HL-60 (cell line): ENCODE results near the gene ZNF511.

Experiments used
- DNase-seq, 2 experiments: peaks; one replicate each; pipeline ENCODE4 v3.0.0-alpha.2; 2010 to 2020; ENCODE audit warnings: low read depth in 1 of 2, low spot score in 1 of 2
- H3K27ac ChIP-seq: fragments of 250-450 bp; sonication (Bioruptor Pico); replicated peaks from 2 replicates; pipeline ENCODE4 v1.5.1; 2020; ENCODE audit warnings: mild to moderate bottlenecking, moderate library complexity
- H3K27me3 ChIP-seq: fragments of 250-450 bp; sonication (Bioruptor Pico); 2 replicates; pipeline ENCODE4 v1.5.1; 2021; ENCODE audit warnings: mild to moderate bottlenecking, moderate library complexity; ENCODE audit not compliant: insufficient read depth, poor library complexity, severe bottlenecking
- H3K4me3 ChIP-seq: replicated peaks from 2 replicates; pipeline ENCODE4 v1.5.1; 2011; ENCODE audit warnings: mild to moderate bottlenecking, control low read depth, low read length; ENCODE audit not compliant: insufficient read depth
- CTCF ChIP-seq: IDR thresholded peaks from one replicate; pipeline ENCODE4 v1.5.1; 2011; ENCODE audit warnings: low read length, control low read depth, inconsistent platforms; ENCODE audit not compliant: insufficient read depth
- GABPA ChIP-seq: IDR thresholded peaks from 2 replicates; pipeline ENCODE4 v1.6.1; 2012; ENCODE audit warnings: low read depth
- POLR2AphosphoS5 ChIP-seq: IDR thresholded peaks from 2 replicates; pipeline ENCODE4 v1.6.1; 2012; ENCODE audit warnings: low read depth
- REST ChIP-seq: IDR thresholded peaks from 2 replicates; pipeline ENCODE4 v1.6.1; 2012; ENCODE audit warnings: low read depth; ENCODE audit not compliant: insufficient replicate concordance
- SPI1 ChIP-seq: IDR thresholded peaks from 2 replicates; pipeline ENCODE4 v1.6.1; 2012; ENCODE audit warnings: low read depth, mild to moderate bottlenecking, borderline replicate concordance
- long read RNA-seq: library from polyadenylated mRNA; unstranded; transcript quantifications from one replicate; pipeline ENCODE4 v2.0.0, GENCODE V29; 2020

Gene ZNF511
- long read RNA-seq, transcript ZNF511-201 (5 exons, 2,004 nt) = minor isoform, 48 of 237 reads
- long read RNA-seq, transcript ZNF511-202 (6 exons, 1,520 nt) = major isoform, 60 of 237 reads
- long read RNA-seq, partial matches to known transcripts = 108 of 237 reads
- long read RNA-seq, other reads (novel, unspliced or antisense) = 21 of 237 reads

GRCh38 chr10:133308421-133309099 is at the start of gene ZNF511, which contains the start of gene TUBGCP2:
TSS of gene ZNF511 (plus strand) at chr10:133308914. CDS start at chr10:133308944, 30 bp downstream.
TSS of gene TUBGCP2 (minus strand) at chr10:133308872. CDS start at chr10:133302941, 5,931 bp downstream.
- Histone ChIP-seq H3K4me3 (peak within 1 kb of the TSS; percentile 82), H3K27me3 (no peaks in the 10 kb centered on the region), H3K27ac (peak within 1 kb of the TSS; percentile 93)
- DNase-seq = peak; percentile 86
- TF ChIP-seq SPI1 (no peak), GABPA (peak; percentile 82), POLR2AphosphoS5 (peak; percentile 81), CTCF (no peak), REST (no peak)

- no peak for DNase-seq
- Histone ChIP-seq H3K27me3 (no peaks in the 10 kb centered on the region), H3K27ac (peak overlapping the region; percentile 20), H3K4me3 (no peak overlapping the region)
- no peak for TF ChIP-seq GABPA
- TF ChIP-seq REST = no peak
- TF ChIP-seq SPI1 = no peak
- TF ChIP-seq CTCF = no peak
- no peak for TF ChIP-seq POLR2AphosphoS5
Observed at GRCh38 chr10:133259602-133259989, 49.1 kb upstream of the ZNF511 start.

GRCh38 chr10:133260895-133261725 is 47.6 kb upstream of the ZNF511 start:
- peak in 1 of 2 experiments; percentile 56 for DNase-seq
- Histone ChIP-seq H3K4me3 (peak overlapping the region; percentile 39), H3K27ac (peak overlapping the region; percentile 62), H3K27me3 (no peaks in the 10 kb centered on the region)
- no peak for TF ChIP-seq SPI1

GRCh38 chr10:133261726-133262325 is 46.9 kb upstream of the ZNF511 start:
- Histone ChIP-seq H3K27ac (peak overlapping the region; percentile 62), H3K4me3 (peak overlapping the region; percentile 39), H3K27me3 (no peaks in the 10 kb centered on the region)
- DNase-seq = peak; percentile 65 to 77
- no peak for TF ChIP-seq CTCF
- TF ChIP-seq POLR2AphosphoS5 = peak; percentile 47; the same call in 1 of the 2 replicates
